Right atrium auricular region (tissue), 2 donors: ENCODE measurements around the gene KIF19. TPM values are rescaled to one million over a fixed set of nuclear protein-coding genes. Genes with fewer than 3 reads are reported as not detected.
A peak's percentile ranks its signal among the peaks of the same experiment; 100 is the strongest.

ENCODE experiments used
- DNase-seq: peaks from one replicate; pipeline ENCODE4 v3.0.0-alpha.2; 2019; ENCODE audit warnings: low spot score
- H3K27ac ChIP-seq, 2 donors: fragments of 200-600 bp; sonication (generic); 1 replicate in 1 of 2; 2 replicates in 1 of 2; pipeline ENCODE4 v1.5.1; 2016 to 2019
- H3K27me3 ChIP-seq, 2 donors: fragments of 200-600 bp; sonication (generic); one replicate each; pipeline versions ENCODE4 v1.5.1 to v1.6.0; 2017 to 2019
- H3K36me3 ChIP-seq: fragments of 200-600 bp; sonication (generic); one replicate; pipeline ENCODE4 v1.5.1; 2016
- H3K4me1 ChIP-seq, 2 donors: fragments of 200-600 bp; sonication (generic); one replicate each; pipeline versions ENCODE4 v1.5.1 to v1.6.0; 2017 to 2019
- H3K4me3 ChIP-seq, 2 donors: fragments of 200-600 bp; sonication (generic); 1 replicate in 1 of 2; 2 replicates in 1 of 2; pipeline ENCODE4 v1.5.1; 2017 to 2019; ENCODE audit warnings: mild to moderate bottlenecking in 1 of 2, moderate library complexity in 1 of 2
- H3K9me3 ChIP-seq, 2 donors: fragments of 200-600 bp; sonication (generic); one replicate each; pipeline ENCODE4 v1.5.1; 2019
- CTCF ChIP-seq, 2 donors: fragments of 200-600 bp; sonication (generic); IDR thresholded peaks; one replicate each; pipeline ENCODE4 v1.5.1; 2019; ENCODE audit warnings: antibody characterized with exemption in 2 of 2
- total RNA-seq, 2 donors: library from RNA; depleted of rRNA; stranded (reverse); fragments of >200 nt; gene quantifications; one replicate each; pipeline ENCODE4 v1.1.0, GENCODE V29; 2016

Gene KIF19
- total RNA-seq, 2 donors from 2014 or later = 0.30 TPM; not detected in 1

- peaks cover 0 to 9% of the 10 kb centered on the region in 2 donors for H3K4me1 ChIP-seq
- H3K27me3 ChIP-seq = no peaks in the 10 kb centered on the region
- H3K36me3 ChIP-seq = no peaks in the 10 kb centered on the region
- H3K4me3 ChIP-seq = no peak overlapping the region
- TF ChIP-seq CTCF (IDR thresholded peaks at IDR 0.05) = no peak
- no peak overlapping the region for H3K27ac ChIP-seq
- H3K9me3 ChIP-seq = no peaks in the 10 kb centered on the region
- no peak for DNase-seq
These were observed 48.8 kb downstream of the KIF19 start for GRCh38 chr17:74374858-74375257.

GRCh38 chr17:74379495-74380085, 53.6 kb downstream of the KIF19 start:
- H3K27me3 ChIP-seq = no peaks in the 10 kb centered on the region
- H3K27ac ChIP-seq = peak overlapping the region in 1 of 2 donors; percentile 15
- no peaks in the 10 kb centered on the region for H3K9me3 ChIP-seq
- peaks cover 0 to 17% of the 10 kb centered on the region in 2 donors for H3K4me1 ChIP-seq
- peak; percentile 95 for DNase-seq
- peak overlapping the region in 1 of 2 donors; percentile 24 for H3K4me3 ChIP-seq
- peak; percentile 94 to 99 for TF ChIP-seq CTCF (IDR thresholded peaks at IDR 0.05)
- no peaks in the 10 kb centered on the region for H3K36me3 ChIP-seq

GRCh38 chr17:74380086-74380958, 54.3 kb downstream of the KIF19 start:
- Histone ChIP-seq H3K4me3 (peak overlapping the region in 1 of 2 donors; percentile 24), H3K9me3 (no peaks in the 10 kb centered on the region), H3K27me3 (no peaks in the 10 kb centered on the region), H3K27ac (peak overlapping the region in 1 of 2 donors; percentile 15), H3K36me3 (no peaks in the 10 kb centered on the region), H3K4me1 (peaks cover 0 to 17% of the 10 kb centered on the region in 2 donors)
- no peak for DNase-seq
- TF ChIP-seq CTCF (IDR thresholded peaks at IDR 0.05) = no peak

- TF ChIP-seq CTCF (IDR thresholded peaks at IDR 0.05) = no peak
- H3K4me3 ChIP-seq = no peak overlapping the region
- H3K36me3 ChIP-seq = no peaks in the 10 kb centered on the region
- peaks cover 0 to 20% of the 10 kb centered on the region in 2 donors for H3K4me1 ChIP-seq
- no peak overlapping the region for H3K27ac ChIP-seq
- no peak for DNase-seq
- no peaks in the 10 kb centered on the region for H3K27me3 ChIP-seq
- no peaks in the 10 kb centered on the region for H3K9me3 ChIP-seq
These were observed 55.2 kb downstream of the KIF19 start for GRCh38 chr17:74380959-74381808.

GRCh38 chr17:74383141-74383540, 57.1 kb downstream of the KIF19 start:
- Histone ChIP-seq H3K27ac (no peak overlapping the region), H3K4me3 (no peak overlapping the region), H3K4me1 (peaks cover 0 to 29% of the 10 kb centered on the region in 2 donors), H3K9me3 (no peaks in the 10 kb centered on the region), H3K27me3 (no peaks in the 10 kb centered on the region), H3K36me3 (no peaks in the 10 kb centered on the region)
- TF ChIP-seq CTCF (IDR thresholded peaks at IDR 0.05) = no peak
- DNase-seq = no peak
